ENCODE data around the gene MICALL2.

Gene MICALL2

GRCh38 chr7:1430056-1430845, 29.0 kb downstream of the MICALL2 start:
- no peak for DNase-seq (ENCODE audit: low read depth in 2 of 2)
- no peak for TF ChIP-seq CTCF (IDR thresholded peaks at IDR 0.05; ENCODE audit: low read depth, low read length)

DNA sequence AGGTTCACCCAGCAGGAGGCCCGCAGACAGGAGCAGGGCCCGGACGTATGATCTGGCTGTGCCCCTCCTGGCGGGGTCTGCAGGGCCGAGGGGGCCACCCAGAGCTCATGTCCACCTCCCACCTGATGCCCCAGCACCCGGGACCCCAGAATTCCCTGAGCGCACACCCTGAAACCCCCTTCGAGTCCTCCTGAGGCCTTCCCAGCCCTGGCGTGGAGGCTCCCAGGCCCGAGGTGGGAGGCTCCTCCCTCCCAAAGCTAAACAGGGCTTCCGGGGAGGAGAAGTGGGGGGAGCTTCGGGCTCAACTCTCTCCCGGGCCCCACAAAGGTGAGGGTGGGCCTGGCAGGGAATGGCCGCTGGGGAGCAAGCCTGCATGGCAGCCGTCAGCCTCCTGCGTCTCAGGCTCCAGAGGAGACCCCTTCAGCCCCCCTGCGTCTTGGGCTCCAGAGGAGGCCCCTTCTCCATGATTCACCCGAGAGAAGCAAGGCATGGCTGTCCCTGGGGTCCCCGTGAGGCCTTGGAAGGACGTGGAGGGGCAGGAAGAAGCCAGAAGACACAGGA, 30.2 kb downstream of the MICALL2 start:
- H3K4me3 ChIP-seq (replicated peaks in 1 of 2; ENCODE audit: low read depth in 2 of 2, low read length in 2 of 2) = no peak overlapping the region
- DNase-seq (ENCODE audit: low read depth in 2 of 2) = peak in 1 of 2 donors; percentile 22
- TF ChIP-seq CTCF (IDR thresholded peaks at IDR 0.05; ENCODE audit: low read depth, low read length) = no peak

More at GRCh38 chr7:1430056-1430845, 29.0 kb downstream of the MICALL2 start:
- H3K4me3 ChIP-seq (replicated peaks in 1 of 2; ENCODE audit: low read depth in 2 of 2, low read length in 2 of 2) = no peak overlapping the region

DNA sequence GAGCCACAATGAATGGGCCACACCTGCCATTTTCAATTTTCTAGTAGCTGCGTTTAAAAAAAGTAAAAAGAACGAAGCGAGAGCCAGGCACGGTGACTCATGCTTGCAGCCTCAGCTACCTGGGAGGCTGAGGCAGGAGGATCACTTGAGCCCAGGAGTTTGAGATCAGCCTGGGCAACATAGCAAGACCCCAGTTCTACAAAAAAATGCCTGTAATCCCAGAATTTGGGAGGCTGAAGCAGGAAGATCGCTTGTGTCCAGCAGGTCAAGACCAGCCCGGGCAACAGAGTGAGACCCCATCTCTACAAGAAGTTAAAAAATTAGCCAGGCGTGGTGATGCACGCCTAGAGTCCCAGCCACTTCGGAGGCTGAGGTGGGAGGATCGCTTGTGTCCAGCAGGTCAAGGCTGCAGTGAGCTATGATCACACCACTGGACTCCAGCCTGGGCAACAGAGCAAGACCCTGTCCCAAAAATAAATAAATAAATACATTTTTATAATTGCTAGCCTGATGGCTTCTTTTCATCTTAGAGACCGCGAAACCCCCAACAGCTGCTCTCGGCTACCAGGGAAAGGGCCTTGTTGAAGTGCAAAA, 32.1 kb downstream of the MICALL2 start:
- TF ChIP-seq CTCF (IDR thresholded peaks at IDR 0.05; ENCODE audit: low read depth, low read length) = no peak
- no peak for DNase-seq (ENCODE audit: low read depth in 2 of 2)
- H3K4me3 ChIP-seq (replicated peaks in 1 of 2; ENCODE audit: low read depth in 2 of 2, low read length in 2 of 2) = no peak overlapping the region

DNA sequence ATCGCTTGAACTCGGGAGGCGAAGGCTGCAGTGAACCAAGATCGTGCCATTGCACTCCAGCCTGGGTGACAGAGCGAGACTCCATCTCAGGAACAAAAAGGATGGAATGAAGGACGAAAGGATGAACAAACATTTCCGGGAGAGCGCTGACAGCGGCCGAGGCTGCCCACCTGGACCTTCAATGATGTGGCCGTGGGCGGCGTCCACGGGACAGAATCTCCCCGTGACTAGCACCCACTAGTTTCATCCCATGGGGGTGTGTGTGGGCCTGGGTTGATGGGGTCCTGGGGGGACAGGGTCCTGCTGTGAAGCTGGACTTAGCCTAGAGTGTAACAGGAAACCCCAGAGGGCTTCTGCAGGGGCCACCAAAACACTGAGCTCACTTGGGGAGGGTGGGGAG, 32.8 kb downstream of the MICALL2 start:
- no peak for TF ChIP-seq CTCF (IDR thresholded peaks at IDR 0.05; ENCODE audit: low read depth, low read length)
- H3K4me3 ChIP-seq (replicated peaks in 1 of 2; ENCODE audit: low read depth in 2 of 2, low read length in 2 of 2) = no peak overlapping the region
- no peak for DNase-seq (ENCODE audit: low read depth in 2 of 2)

DNA sequence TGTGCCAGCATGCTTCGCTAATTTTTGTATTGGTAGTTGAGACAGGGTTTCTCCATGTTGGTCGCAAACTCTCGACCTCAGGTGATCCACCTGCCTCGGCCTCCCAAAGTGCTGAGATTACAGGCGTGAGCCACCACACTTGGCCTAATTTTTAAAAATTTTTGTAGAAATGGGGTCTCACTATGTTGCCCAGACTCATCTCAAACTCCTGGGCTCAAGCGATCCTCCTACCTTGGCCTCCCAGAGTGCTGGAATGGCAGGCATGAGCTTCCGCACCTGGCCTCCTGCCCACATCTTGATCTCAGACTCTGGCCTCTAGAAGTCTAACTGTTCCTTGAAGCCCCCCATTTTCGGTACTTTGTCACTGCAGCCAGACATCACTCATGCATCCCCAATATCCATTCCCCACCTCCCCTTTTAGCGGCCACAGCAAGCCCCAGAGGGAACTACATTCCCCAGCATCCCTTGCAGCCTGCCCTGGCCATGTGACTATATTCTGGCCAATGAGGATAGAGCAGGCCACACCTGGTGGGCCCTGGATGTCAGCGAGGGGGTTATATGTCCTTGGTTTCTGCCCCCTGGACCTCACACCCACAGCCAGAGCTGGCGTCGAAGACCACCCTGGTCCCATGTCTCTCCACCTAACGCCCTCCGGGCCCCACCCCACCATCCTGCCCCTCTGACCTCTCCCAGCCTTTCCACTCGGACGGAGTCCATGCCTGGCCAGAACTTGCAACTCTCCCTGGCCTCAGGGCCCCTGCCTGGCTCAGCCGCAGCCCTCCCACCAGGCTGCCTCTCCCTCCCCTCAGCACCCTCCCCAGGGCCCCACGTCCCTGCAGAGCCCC, 33.8 kb downstream of the MICALL2 start:
- TF ChIP-seq CTCF (IDR thresholded peaks at IDR 0.05; ENCODE audit: low read depth, low read length) = no peak
- DNase-seq (ENCODE audit: low read depth in 2 of 2) = peak in 1 of 2 donors; percentile 22
- no peak overlapping the region for H3K4me3 ChIP-seq (replicated peaks in 1 of 2; ENCODE audit: low read depth in 2 of 2, low read length in 2 of 2)

GRCh38 chr7:1424041-1424440, 35.2 kb downstream of the MICALL2 start:
- TF ChIP-seq CTCF (IDR thresholded peaks at IDR 0.05; ENCODE audit: low read depth, low read length) = no peak
- DNase-seq (ENCODE audit: low read depth in 2 of 2) = no peak
- H3K4me3 ChIP-seq (replicated peaks in 1 of 2; ENCODE audit: low read depth in 2 of 2, low read length in 2 of 2) = no peak overlapping the region

Measured in cardiac fibroblast (primary cell).